HUDEP-2 (cell line): ENCODE data around the gene ECD.
A peak's percentile ranks its signal among the peaks of the same experiment; 100 is the strongest.
"Not testable (repeated sequence)": the region's sequence is repeated elsewhere in the genome, so short reads cannot be mapped to it uniquely, and the experiment has no call there.

Experiments used
- DNase-seq, 76 experiments: peaks; one replicate each; lab custom pipeline; 2025; ENCODE audit not compliant: unreplicated experiment in 76 of 76; lab: John Stamatoyannopoulos, UW

Gene ECD

DNA sequence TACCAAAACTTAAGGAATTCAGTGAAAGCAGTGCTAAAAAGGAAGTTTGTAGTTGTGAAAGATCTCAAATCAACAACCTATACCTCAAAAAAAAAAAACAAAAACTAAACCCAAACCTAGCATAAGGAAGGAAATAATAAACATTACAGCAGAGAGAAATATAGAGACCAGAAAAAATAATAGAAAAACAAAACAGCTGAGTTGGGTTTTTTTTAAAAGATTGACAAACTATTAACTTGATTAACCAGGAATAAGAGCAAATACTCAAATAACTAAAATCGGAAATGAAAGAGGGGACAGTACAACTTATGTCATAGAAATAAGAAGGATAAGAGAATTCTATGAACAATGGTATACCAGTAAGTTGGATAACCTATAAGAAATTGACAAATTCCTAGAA is 6.7 kb downstream of the ECD start:
- no peak for DNase-seq

- DNase-seq, result peak in 48 of 76 experiments; percentile 0 to 52 (median 16)
Measured at GRCh38 chr10:73159038-73159648, 8.7 kb downstream of the ECD start.

- DNase-seq, result no peak
Measured at GRCh38 chr10:73156054-73156453, 11.8 kb downstream of the ECD start.

DNA sequence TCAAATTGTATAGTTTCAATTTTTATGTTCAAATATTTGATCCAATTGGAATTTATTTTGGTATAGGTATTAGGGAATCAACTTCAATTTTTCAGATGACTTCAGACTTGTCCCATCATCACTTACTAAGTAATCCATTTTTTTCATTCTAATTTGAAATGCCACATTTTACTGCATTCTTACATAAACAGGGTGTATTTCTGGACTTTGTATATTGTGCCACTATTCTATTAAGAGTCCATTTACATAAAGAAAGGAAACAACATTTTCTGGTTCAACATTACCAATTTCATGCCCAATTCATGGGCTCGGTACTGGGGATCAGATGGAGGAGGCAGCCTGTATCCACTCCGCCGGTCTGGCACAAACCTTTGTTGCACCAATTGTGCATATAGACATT is 15.8 kb downstream of the ECD start:
- no peak for DNase-seq

DNA sequence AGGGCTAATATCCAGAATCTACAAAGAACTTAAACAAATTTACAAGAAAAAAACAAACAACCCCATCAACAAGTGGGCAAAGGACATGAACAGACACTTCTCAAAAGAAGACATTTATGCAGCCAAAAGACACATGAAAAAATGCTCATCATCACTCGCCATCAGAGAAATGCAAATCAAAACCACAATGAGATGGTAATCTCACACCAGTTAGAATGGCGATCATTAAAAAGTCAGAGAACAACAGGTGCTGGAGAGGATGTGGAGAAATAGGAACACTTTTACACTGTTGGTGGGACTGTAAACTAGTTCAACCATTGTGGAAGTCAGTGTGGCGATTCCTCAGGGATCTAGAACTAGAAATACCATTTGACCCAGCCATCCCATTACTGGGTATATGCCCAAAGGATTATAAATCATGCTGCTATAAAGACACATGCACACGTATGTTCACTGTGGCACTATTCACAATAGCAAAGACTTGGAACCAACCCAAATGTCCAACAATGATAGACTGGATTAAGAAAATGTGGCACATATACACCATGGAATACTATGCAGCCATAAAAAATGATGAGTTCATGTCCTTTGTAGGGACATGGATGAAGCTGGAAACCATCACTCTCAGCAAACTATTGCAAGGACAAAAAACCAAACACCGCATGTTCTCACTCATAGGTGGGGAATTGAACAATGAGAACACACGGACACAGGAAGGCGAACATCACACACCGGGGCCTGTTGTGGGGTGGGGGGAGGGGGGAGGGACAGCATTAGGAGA is 17.0 kb downstream of the ECD start:
- not testable (repeated sequence) for DNase-seq

- no peak for DNase-seq
Measured at GRCh38 chr10:73141603-73142002, 26.2 kb downstream of the ECD start.

DNA sequence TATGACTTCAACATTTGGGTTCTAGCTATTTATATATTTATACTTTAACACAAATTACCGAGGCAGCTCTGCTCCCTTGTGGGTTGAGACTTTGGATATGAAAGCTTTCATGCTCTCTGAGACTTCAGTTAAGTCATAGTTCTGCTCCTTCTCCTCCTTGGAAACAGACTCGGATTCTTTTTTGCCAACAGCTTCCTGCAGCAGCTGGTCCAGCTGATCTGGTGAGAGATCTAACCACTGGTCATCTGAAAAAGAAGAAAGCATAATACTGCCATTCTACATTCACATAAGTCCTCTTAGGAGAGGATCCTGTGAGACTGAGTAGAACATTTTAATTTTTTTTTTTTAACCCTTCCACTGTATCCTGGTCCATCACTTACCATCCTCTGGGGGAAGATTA is 28.6 kb downstream of the ECD start:
- DNase-seq, result no peak

GRCh38 chr10:73136627-73137026 is 31.2 kb downstream of the ECD start:
- DNase-seq, result no peak

GRCh38 chr10:73134727-73135126 is 33.1 kb downstream of the ECD start:
- no peak for DNase-seq

GRCh38 chr10:73131913-73132686 is 35.7 kb downstream of the ECD start:
- DNase-seq, result no peak

DNA sequence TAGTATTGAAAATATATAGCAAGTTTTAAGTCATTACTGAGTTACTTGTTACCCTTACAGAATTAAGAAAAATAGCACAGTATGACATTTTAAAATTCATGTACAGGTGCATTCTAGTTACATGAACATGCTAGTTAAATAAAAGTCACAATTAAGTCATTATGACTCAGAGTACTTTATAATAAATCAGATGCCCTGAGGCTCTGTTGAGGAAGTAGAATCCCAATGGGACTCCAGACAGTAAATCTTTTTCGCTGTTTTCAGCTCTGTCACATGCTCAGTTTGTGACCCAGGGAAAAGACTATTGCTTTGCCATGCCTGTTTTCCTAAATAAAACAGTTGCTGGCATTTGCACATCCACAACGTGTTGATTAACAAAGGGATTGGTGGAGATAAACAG is 36.5 kb downstream of the ECD start:
- no peak for DNase-seq

GRCh38 chr10:73126343-73126742 is 41.5 kb downstream of the ECD start:
- DNase-seq, result no peak

- no peak for DNase-seq
Measured at GRCh38 chr10:73119952-73120351, 47.9 kb downstream of the ECD start.

DNA sequence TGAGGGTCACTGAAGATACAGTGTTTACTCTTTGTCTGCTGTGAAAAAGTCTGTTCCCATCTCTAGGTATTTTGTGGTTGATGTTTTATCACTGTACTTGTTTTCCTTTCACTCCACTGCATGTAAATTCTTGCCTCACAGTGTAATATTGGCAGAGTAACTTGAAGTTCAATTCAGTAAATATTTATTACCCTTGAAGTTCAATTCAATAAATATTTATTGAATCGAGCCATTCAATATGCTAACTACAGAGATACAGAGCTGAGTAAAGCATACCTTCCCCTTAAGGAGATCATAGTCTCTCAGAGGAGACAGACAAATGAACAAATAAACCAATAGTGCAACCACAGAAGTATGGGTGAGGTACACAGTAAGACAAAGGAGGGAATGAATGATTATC is 48.4 kb downstream of the ECD start:
- DNase-seq, result no peak

DNA sequence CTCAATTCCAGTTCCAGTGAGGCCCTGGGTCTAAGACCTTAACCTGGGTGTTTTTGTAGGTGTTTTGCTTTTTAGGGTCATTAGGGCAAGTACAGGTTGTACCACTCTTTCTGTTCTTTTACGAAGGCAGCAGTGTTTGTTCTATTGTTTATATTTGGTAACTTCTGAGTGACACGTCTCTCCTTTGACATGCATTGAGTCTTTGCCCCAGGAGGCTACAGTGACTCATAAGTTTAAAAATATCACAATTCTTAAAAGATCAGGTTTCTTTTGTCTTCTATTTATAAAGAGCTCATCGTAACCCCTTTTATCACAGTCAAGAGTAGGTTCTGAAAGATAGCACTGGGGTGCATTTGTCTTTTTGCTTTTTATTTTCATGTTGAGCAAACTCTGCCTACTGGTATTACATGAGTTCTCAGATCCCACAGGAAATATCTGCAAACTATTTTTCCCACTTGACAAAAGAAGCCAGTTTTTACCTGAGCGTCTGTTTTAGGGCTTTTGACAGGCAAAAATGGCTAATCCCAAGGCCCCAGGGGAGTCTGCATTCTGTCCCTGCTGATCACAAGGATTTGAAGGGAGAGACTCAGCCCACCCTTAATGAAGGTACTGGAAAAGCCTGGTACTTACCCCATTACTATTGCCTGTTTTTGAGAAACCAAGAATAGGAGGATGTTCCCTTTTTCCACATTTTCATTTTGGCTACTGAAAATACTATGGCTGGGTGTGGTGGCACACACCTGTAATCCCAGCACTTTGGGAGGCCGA is 49.6 kb downstream of the ECD start:
- DNase-seq, result no peak

DNA sequence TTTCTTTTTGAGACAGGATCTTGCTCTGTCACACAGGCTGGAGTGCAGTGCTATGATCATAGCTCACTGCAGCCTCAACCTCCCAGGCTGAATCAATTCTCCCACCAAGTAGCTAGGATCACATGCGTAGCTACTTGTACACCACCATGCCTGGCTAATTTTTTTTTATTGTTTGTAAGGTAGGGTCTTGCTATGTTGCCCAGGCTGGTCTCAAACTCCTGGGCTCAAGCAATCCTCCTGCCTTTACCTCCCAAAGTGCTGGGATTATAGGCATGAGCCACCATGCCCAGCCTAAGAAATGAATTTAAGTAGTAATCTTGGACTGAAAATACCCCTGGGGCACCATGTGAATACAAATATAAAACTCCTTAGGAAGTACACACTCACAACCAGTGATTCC is 51.8 kb downstream of the ECD start:
- no peak for DNase-seq

DNA sequence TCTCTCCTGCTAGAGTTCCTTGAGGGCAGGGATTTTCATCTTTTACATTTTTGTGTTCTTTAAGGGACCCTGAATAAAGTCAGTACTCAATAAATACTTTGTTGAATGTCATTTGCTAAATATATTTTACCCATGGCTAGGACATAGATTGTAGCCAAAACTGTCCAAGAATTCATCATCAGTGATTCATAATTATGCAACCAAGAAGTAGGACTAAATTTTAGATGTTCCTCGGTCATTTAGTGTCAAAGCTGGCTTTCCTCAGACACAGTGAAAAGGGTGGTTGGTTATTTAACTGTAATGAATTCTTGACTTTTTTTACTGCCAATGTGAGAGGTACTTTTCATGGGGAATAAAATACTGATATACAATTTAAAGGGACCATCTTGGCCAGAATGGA is 54.3 kb downstream of the ECD start:
- no peak for DNase-seq

- DNase-seq, result not testable (repeated sequence)
Measured at GRCh38 chr10:73112032-73112431, 55.8 kb downstream of the ECD start.

- DNase-seq, result peak in 51 of 76 experiments; percentile 4 to 70 (median 20)
Measured at GRCh38 chr10:73110345-73110849, 57.4 kb downstream of the ECD start, which contains the start of gene NUDT13. TSS of gene NUDT13 (plus strand) at chr10:73110455. CDS start at chr10:73114366, 3,911 bp downstream.

GRCh38 chr10:73109248-73109652 is 58.6 kb downstream of the ECD start:
- DNase-seq, result not testable (repeated sequence)

- no peak for DNase-seq
Measured at GRCh38 chr10:73106301-73106700, 61.5 kb downstream of the ECD start.
